ENCODE data around the gene VEGFC. TPM values are rescaled to one million over a fixed set of nuclear protein-coding genes. Genes with fewer than 3 reads are reported as not detected.

VEGFC gene
- total RNA-seq, 1 donor from 2014 or later: 5.0 TPM

- Histone ChIP-seq H3K4me3 (ENCODE audit: low read depth, low read length) (no peak overlapping the region), H3K27me3 (ENCODE audit: control insufficient read depth, insufficient read depth, low read length) (no peaks in the 10 kb centered on the region), H3K36me3 (ENCODE audit: control insufficient read depth, insufficient read depth, low read length) (no peaks in the 10 kb centered on the region)
- TF ChIP-seq CTCF (IDR thresholded peaks at IDR 0.05; ENCODE audit: insufficient read depth, low read length, poor library complexity, severe bottlenecking): no peak
- DNase-seq (ENCODE audit: low read depth): no peak
These were observed 44.6 kb upstream of the VEGFC start for GRCh38 chr4:176837169-176837895.

DNA sequence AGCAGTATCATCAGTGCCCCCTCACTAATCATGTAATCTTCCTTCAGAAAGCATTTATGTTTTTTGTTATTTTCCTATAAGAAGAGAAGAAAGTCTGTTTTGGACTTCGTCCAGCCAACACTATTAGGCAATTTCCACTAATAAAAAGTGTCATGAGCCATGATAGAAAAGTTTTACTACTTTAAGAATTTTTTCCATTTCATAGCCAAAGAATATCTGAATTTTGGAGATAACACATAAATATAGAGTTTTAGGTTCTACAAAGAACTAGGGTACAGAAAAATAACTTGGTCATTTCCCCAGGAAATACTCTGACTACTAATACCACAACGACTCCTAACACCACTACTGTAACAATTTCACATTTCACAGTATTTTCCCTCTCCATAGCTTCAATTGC lies 41.8 kb upstream of the VEGFC start:
- Histone ChIP-seq H3K4me3 (ENCODE audit: low read depth, low read length) (no peak overlapping the region), H3K27me3 (ENCODE audit: control insufficient read depth, insufficient read depth, low read length) (no peaks in the 10 kb centered on the region), H3K36me3 (ENCODE audit: control insufficient read depth, insufficient read depth, low read length) (no peaks in the 10 kb centered on the region)
- no peak for TF ChIP-seq CTCF (IDR thresholded peaks at IDR 0.05; ENCODE audit: insufficient read depth, low read length, poor library complexity, severe bottlenecking)
- DNase-seq (ENCODE audit: low read depth): no peak

DNA sequence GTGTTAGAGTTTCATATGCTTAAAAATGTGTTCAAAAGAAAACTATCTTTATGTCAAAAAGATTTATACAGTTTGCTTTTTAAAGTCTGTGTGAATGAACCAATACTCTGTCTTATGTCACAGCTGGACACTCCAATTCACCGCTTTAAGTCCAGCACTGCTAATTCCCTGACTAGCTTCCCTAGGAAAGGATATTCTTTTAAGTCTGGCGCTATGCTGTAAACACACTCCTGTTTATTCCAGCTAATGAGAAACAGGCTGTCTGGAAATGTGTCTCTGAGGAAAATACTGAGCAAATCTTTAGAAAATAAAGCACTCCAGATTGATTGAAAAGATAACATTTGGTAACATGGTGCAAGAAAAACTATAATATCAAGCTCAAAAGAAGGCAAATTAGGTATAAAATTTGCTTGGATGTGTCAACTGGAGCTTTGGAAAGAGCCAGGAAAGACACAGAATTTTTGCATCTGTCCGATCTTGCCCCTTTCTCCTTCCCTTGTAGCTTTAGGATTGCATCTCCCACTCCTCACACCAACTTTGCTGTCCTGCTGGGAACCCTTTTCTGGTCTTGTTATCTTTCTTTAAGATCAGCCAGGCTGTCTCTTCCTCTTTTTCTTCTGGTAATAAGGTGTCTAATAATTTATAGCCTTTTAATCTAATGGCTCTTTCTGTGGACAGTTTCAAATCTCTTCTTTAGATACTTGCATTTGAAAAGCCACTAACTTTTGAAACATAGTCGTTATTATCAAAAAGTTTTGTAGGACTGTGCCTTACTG lies 40.9 kb upstream of the VEGFC start:
- Histone ChIP-seq H3K4me3 (ENCODE audit: low read depth, low read length) (no peak overlapping the region), H3K27me3 (ENCODE audit: control insufficient read depth, insufficient read depth, low read length) (no peaks in the 10 kb centered on the region), H3K36me3 (ENCODE audit: control insufficient read depth, insufficient read depth, low read length) (no peaks in the 10 kb centered on the region)
- TF ChIP-seq CTCF (IDR thresholded peaks at IDR 0.05; ENCODE audit: insufficient read depth, low read length, poor library complexity, severe bottlenecking): no peak
- no peak for DNase-seq (ENCODE audit: low read depth)

DNA sequence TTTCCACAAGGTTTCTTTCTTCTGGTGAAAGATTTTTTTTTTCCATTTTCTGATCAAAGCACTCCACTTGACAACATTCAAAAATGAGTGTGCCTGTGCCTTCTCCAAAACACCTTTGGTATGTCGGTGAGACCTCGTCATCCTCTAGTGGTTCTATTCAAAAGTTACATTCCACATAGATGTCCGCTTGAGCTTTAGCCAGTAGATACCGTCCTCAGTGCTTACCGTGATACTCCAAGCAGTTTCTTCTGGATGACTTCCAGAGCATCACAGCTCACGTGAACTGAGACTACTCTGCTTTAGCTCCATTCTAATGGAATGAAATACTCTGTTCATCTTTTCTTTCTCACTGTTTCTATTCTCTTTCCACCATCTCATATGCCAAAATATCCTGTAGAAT lies 38.2 kb upstream of the VEGFC start:
- Histone ChIP-seq H3K27me3 (ENCODE audit: control insufficient read depth, insufficient read depth, low read length) (no peaks in the 10 kb centered on the region), H3K4me3 (ENCODE audit: low read depth, low read length) (no peak overlapping the region), H3K36me3 (ENCODE audit: control insufficient read depth, insufficient read depth, low read length) (no peaks in the 10 kb centered on the region)
- no peak for DNase-seq (ENCODE audit: low read depth)
- TF ChIP-seq CTCF (IDR thresholded peaks at IDR 0.05; ENCODE audit: insufficient read depth, low read length, poor library complexity, severe bottlenecking): no peak

GRCh38 chr4:176825586-176825985 lies 32.9 kb upstream of the VEGFC start:
- no peak overlapping the region for H3K4me3 ChIP-seq (ENCODE audit: low read depth, low read length)
- TF ChIP-seq CTCF (IDR thresholded peaks at IDR 0.05; ENCODE audit: insufficient read depth, low read length, poor library complexity, severe bottlenecking): no peak
- H3K36me3 ChIP-seq (ENCODE audit: control insufficient read depth, insufficient read depth, low read length): no peaks in the 10 kb centered on the region

More at GRCh38 chr4:176825586-176825985, 32.9 kb upstream of the VEGFC start:
- DNase-seq (ENCODE audit: low read depth): no peak
- no peaks in the 10 kb centered on the region for H3K27me3 ChIP-seq (ENCODE audit: control insufficient read depth, insufficient read depth, low read length)

All from kidney epithelial cell (primary cell).